Suprapubic skin (tissue), 3 donors: ENCODE measurements around the gene JKAMP.

Experiments used
- CTCF ChIP-seq, 2 donors: fragments of 200-600 bp in 1 of 2; fragments of 450-650 bp in 1 of 2; sonication (generic) in 1 of 2; IDR thresholded peaks; one replicate each; pipeline ENCODE4 v1.5.1; 2016 to 2019; ENCODE audit warnings: antibody characterized with exemption in 2 of 2, mild to moderate bottlenecking in 1 of 2, moderate library complexity in 1 of 2
- EP300 ChIP-seq: sonication (generic); formaldehyde crosslinking; IDR thresholded peaks from one replicate; pipeline ENCODE4 v1.6.1; 2017; ENCODE audit warnings: antibody characterized with exemption

- TF ChIP-seq CTCF (IDR thresholded peaks at IDR 0.05) (no peak), EP300 (no peak)
Observed at GRCh38 chr14:59537476-59537875, 53.2 kb downstream of the JKAMP start.
